H1 (cell line): ENCODE data around the gene HBB. TPM values are rescaled to one million over a fixed set of nuclear protein-coding genes. Genes with fewer than 3 reads are reported as not detected.

Source experiments
- CTCF ChIA-PET: fragments of 300-600 bp; sonication (Branson Sonifier 250); formaldehyde crosslinking; loops from one replicate; lab custom pipeline; 2021; ENCODE audit not compliant: partially characterized antibody; lab: Charles Lee
- POLR2A ChIA-PET: fragments of 300-600 bp; sonication (Branson Sonifier 250); formaldehyde crosslinking; loops from one replicate; lab custom pipeline; 2021; ENCODE audit warnings: inconsistent platforms; ENCODE audit not compliant: partially characterized antibody; lab: Charles Lee
- DNase-seq, 2 experiments: peaks; one replicate each; pipeline versions ENCODE4 v3.0.0 to v3.0.0-alpha.2; 2010 to 2022; ENCODE audit warnings: low spot score in 2 of 2, low read depth in 1 of 2, mixed read lengths in 1 of 2
- FAIRE-seq: peaks from 2 replicates; lab custom pipeline; 2011; peaks lifted over from hg19 to GRCh38; lab: Jason Lieb, UNC
- H2AFZ ChIP-seq: 2 replicates; pipeline ENCODE4 v1.8.1; 2012; ENCODE audit warnings: low read length, inconsistent platforms
- H2AK5ac ChIP-seq: 2 replicates; pipeline ENCODE4 v1.6.1; 2013; ENCODE audit warnings: low read depth, low read length
- H2BK120ac ChIP-seq: replicated peaks from 2 replicates; pipeline ENCODE3; 2013; ENCODE audit warnings: low read depth, low read length, inconsistent platforms
- H2BK12ac ChIP-seq: 2 replicates; pipeline ENCODE4 v1.6.1; 2013; ENCODE audit warnings: low read depth, low read length
- H2BK15ac ChIP-seq: 2 replicates; pipeline ENCODE4 v1.6.1; 2013; ENCODE audit warnings: low read length
- H2BK20ac ChIP-seq: 2 replicates; pipeline ENCODE4 v1.6.1; 2013; ENCODE audit warnings: low read length
- H2BK5ac ChIP-seq: 2 replicates; pipeline ENCODE4 v1.6.1; 2013; ENCODE audit warnings: low read depth, low read length
- H3K14ac ChIP-seq: 2 replicates; pipeline ENCODE4 v1.6.1; 2013; ENCODE audit warnings: inconsistent platforms; ENCODE audit not compliant: insufficient read length
- H3K18ac ChIP-seq: 2 replicates; pipeline ENCODE4 v1.6.1; 2013; ENCODE audit warnings: low read length; ENCODE audit errors: extremely low read depth
- H3K23ac ChIP-seq: 2 replicates; pipeline ENCODE4 v1.6.1; 2013; ENCODE audit warnings: inconsistent platforms; ENCODE audit not compliant: insufficient read length
- H3K23me2 ChIP-seq: 2 replicates; pipeline ENCODE4 v1.6.1; 2013; ENCODE audit warnings: low read depth, low read length
- H3K27ac ChIP-seq: 2 replicates; pipeline ENCODE4 v1.6.1; 2011; ENCODE audit warnings: low read depth, low read length, inconsistent platforms
- H3K27me3 ChIP-seq, 4 experiments: replicated peaks in 1 of 4; 1 replicate in 1 of 4; 2 replicates in 3 of 4; pipeline versions ENCODE4 v1.6.1 to v1.8.1; 2011 to 2013; ENCODE audit warnings: low read length in 3 of 4, mild to moderate bottlenecking in 3 of 4, inconsistent platforms in 2 of 4, mixed read lengths in 2 of 4, moderate library complexity in 1 of 4; ENCODE audit not compliant: control insufficient read depth in 3 of 4, insufficient read depth in 3 of 4; ENCODE audit errors: extremely low read depth in 1 of 4
- H3K36me3 ChIP-seq, 4 experiments: 2 replicates each; pipeline versions ENCODE4 v1.6.1 to v1.8.1; 2011 to 2013; ENCODE audit warnings: mild to moderate bottlenecking in 4 of 4, low read length in 3 of 4, moderate library complexity in 2 of 4, control low read depth in 1 of 4, inconsistent platforms in 1 of 4; ENCODE audit not compliant: insufficient read depth in 4 of 4, control insufficient read depth in 2 of 4
- H3K4ac ChIP-seq: replicated peaks from 2 replicates; pipeline ENCODE3; 2013; ENCODE audit warnings: low read length, low read depth, mixed read lengths, inconsistent platforms; ENCODE audit not compliant: insufficient read length
- H3K4me1 ChIP-seq, 4 experiments: replicated peaks in 1 of 4; 1 replicate in 1 of 4; 2 replicates in 3 of 4; pipeline versions ENCODE4 v1.6.1 to v1.8.1; 2011 to 2013; ENCODE audit warnings: low read length in 3 of 4, inconsistent platforms in 2 of 4, mixed read lengths in 1 of 4; ENCODE audit not compliant: insufficient read depth in 4 of 4, control insufficient read depth in 3 of 4
- H3K4me2 ChIP-seq, 2 experiments: 2 replicates each; pipeline versions ENCODE4 v1.6.1 to v1.8.1; 2011 to 2013; ENCODE audit warnings: low read depth in 2 of 2, low read length in 2 of 2, control low read depth in 1 of 2, inconsistent platforms in 1 of 2, mild to moderate bottlenecking in 1 of 2; ENCODE audit not compliant: insufficient read depth in 1 of 2
- H3K4me3 ChIP-seq, 4 experiments: fragments of 200-600, 300-600 bp in 1 of 4; sonication (generic), shearing (Covaris generic), sonication (Bioruptor Twin) in 1 of 4; 2 replicates each; pipeline versions ENCODE4 v1.5.1 to v1.8.1; 2011 to 2016; ENCODE audit warnings: low read length in 4 of 4, low read depth in 3 of 4, control low read depth in 2 of 4, inconsistent platforms in 2 of 4, mild to moderate bottlenecking in 2 of 4, mixed read lengths in 1 of 4, moderate library complexity in 1 of 4; ENCODE audit not compliant: insufficient read depth in 2 of 4; ENCODE audit errors: extremely low read depth in 1 of 4
- H3K56ac ChIP-seq: replicated peaks from 2 replicates; pipeline ENCODE3; 2013; ENCODE audit warnings: low read depth, mild to moderate bottlenecking, mixed read lengths, low read length, inconsistent platforms; ENCODE audit not compliant: insufficient read length
- H3K79me1 ChIP-seq: 2 replicates; pipeline ENCODE4 v1.6.1; 2013; ENCODE audit warnings: low read depth, low read length, control low read depth
- H3K79me2 ChIP-seq, 2 experiments: 2 replicates each; pipeline versions ENCODE4 v1.6.1 to v1.8.1; 2012 to 2013; ENCODE audit warnings: low read length in 2 of 2, mild to moderate bottlenecking in 2 of 2, inconsistent platforms in 1 of 2; ENCODE audit not compliant: insufficient read depth in 2 of 2, control insufficient read depth in 1 of 2
- H3K9ac ChIP-seq, 4 experiments: replicated peaks in 1 of 4; 1 replicate in 1 of 4; 2 replicates in 3 of 4; pipeline versions ENCODE4 v1.6.1 to v1.8.1; 2011 to 2013; ENCODE audit warnings: low read depth in 3 of 4, low read length in 3 of 4, control low read depth in 2 of 4, mild to moderate bottlenecking in 2 of 4, moderate library complexity in 2 of 4, inconsistent platforms in 1 of 4; ENCODE audit errors: extremely low read depth in 1 of 4
- H3K9me3 ChIP-seq, 2 experiments: 2 replicates each; pipeline versions ENCODE4 v1.6.1 to v1.8.1; 2012 to 2013; ENCODE audit warnings: mild to moderate bottlenecking in 2 of 2, moderate library complexity in 2 of 2, control low read depth in 1 of 2, inconsistent platforms in 1 of 2, low read depth in 1 of 2, low read length in 1 of 2, mixed read lengths in 1 of 2; ENCODE audit not compliant: insufficient read depth in 2 of 2
- H4K20me1 ChIP-seq, 2 experiments: replicated peaks in 1 of 2; 2 replicates each; pipeline versions ENCODE3 to v1.8.1; 2011 to 2013; ENCODE audit warnings: inconsistent platforms in 2 of 2, low read length in 2 of 2, mild to moderate bottlenecking in 1 of 2; ENCODE audit not compliant: insufficient read depth in 2 of 2, control insufficient read depth in 1 of 2
- H4K5ac ChIP-seq: 2 replicates; pipeline ENCODE4 v1.6.1; 2013; ENCODE audit warnings: low read length, low read depth, mixed read lengths, inconsistent platforms; ENCODE audit not compliant: insufficient read length
- H4K8ac ChIP-seq: 2 replicates; pipeline ENCODE4 v1.8.0; 2013; ENCODE audit warnings: mild to moderate bottlenecking, moderate library complexity, low read length, inconsistent platforms; ENCODE audit not compliant: insufficient read depth; ENCODE audit errors: extremely low read depth
- H4K91ac ChIP-seq: replicated peaks from 2 replicates; pipeline ENCODE3; 2013; ENCODE audit warnings: low read length, mixed read lengths, inconsistent platforms; ENCODE audit not compliant: insufficient read length
- BRCA1 ChIP-seq: IDR thresholded peaks from 2 replicates; pipeline ENCODE4 v1.6.1; 2012; ENCODE audit warnings: low read depth, low read length, improper control_type of control experiment
- EGR1 ChIP-seq: IDR thresholded peaks from 2 replicates; pipeline ENCODE4 v1.6.1; 2011; ENCODE audit warnings: low read depth, low read length, borderline replicate concordance
- GTF2F1 ChIP-seq: IDR thresholded peaks from 2 replicates; pipeline ENCODE4 v1.6.1; 2012; ENCODE audit warnings: low read depth, low read length, improper control_type of control experiment, borderline replicate concordance
- HDAC2 ChIP-seq, 2 experiments: fragments of 300-600 bp in 1 of 2; sonication (generic) in 1 of 2; IDR thresholded peaks; 2 replicates each; pipeline ENCODE4 v1.6.1; 2011 to 2012; ENCODE audit warnings: low read depth in 2 of 2, low read length in 2 of 2, mild to moderate bottlenecking in 2 of 2, moderate library complexity in 2 of 2, borderline replicate concordance in 1 of 2, inconsistent platforms in 1 of 2
- KDM5A ChIP-seq: fragments of 200-600 bp; IDR thresholded peaks from 2 replicates; pipeline ENCODE4 v1.7.1; 2012; ENCODE audit warnings: mild to moderate bottlenecking, low read length, inconsistent platforms, mixed read lengths
- NRF1 ChIP-seq: IDR thresholded peaks from 2 replicates; pipeline ENCODE4 v1.6.1; 2011; ENCODE audit warnings: mild to moderate bottlenecking, low read depth, low read length, improper control_type of control experiment
- POLR2AphosphoS5 ChIP-seq: IDR thresholded peaks from 2 replicates; pipeline ENCODE4 v1.6.1; 2011; ENCODE audit warnings: low read depth, low read length
- POU5F1 ChIP-seq: IDR thresholded peaks from 2 replicates; pipeline ENCODE4 v1.6.1; 2011; ENCODE audit warnings: low read depth, mild to moderate bottlenecking, low read length, moderate library complexity
- SIX5 ChIP-seq: IDR thresholded peaks from 2 replicates; pipeline ENCODE4 v1.6.1; 2011; ENCODE audit warnings: mild to moderate bottlenecking, low read depth, low read length
- SP4 ChIP-seq: IDR thresholded peaks from 2 replicates; pipeline ENCODE4 v1.6.1; 2012; ENCODE audit warnings: low read length, inconsistent platforms
- USF2 ChIP-seq: IDR thresholded peaks from 2 replicates; pipeline ENCODE4 v1.6.1; 2011; ENCODE audit warnings: low read length, improper control_type of control experiment
- WGBS, 2 experiments: shearing (Covaris generic) in 1 of 2; methylation state at CpG; one replicate each; pipeline versions ENCODE4 v1.1.6 to v1.1.7; 2013 to 2015; ENCODE audit warnings: low lambda C conversion rate in 2 of 2, mixed read lengths in 2 of 2, inconsistent platforms in 1 of 2, low coverage in 1 of 2, missing lambda C conversion rate in 1 of 2; ENCODE audit not compliant: insufficient replicate concordance in 2 of 2, insufficient coverage in 1 of 2, insufficient read length in 1 of 2; ENCODE audit errors: extremely low coverage in 1 of 2, missing lambda C conversion rate in 1 of 2; 5-methylcytosine and 5-hydroxymethylcytosine counted together
- polyA plus RNA-seq, 7 experiments: library from polyadenylated mRNA; depleted of rRNA in 3 of 7; stranded (reverse) in 5 of 7; unstranded in 2 of 7; fragments of >200 nt in 5 of 7; fragments of 200-250 nt in 2 of 7; gene quantifications; 1 replicate in 5 of 7; 2 replicates in 1 of 7; 4 replicates in 1 of 7; pipeline versions ENCODE4 v1.2.1 to v1.2.3, GENCODE V29; 2011 to 2013; ENCODE audit warnings: missing spikeins in 2 of 7, mixed read lengths in 2 of 7
- total RNA-seq: library from RNA; stranded (reverse); fragmentation: NEBNext Ultra II Directional; extraction: Animal tissue kit (Norgen Biotek cat#: 25700); gene quantifications from 2 replicates; pipeline ENCODE4 v1.2.1, GENCODE V29; 2021
- TF ChIP-seq, protein P1 (sequence below): IDR thresholded peaks from 2 replicates; pipeline ENCODE4 v1.6.1; 2012; ENCODE audit warnings: low read length, inconsistent platforms

HBB gene
- total and polyA plus RNA-seq, 2 of the 8 experiments (the other 6 are each of a cell fraction or from before 2014, with no cell fraction given): not detected

DNA sequence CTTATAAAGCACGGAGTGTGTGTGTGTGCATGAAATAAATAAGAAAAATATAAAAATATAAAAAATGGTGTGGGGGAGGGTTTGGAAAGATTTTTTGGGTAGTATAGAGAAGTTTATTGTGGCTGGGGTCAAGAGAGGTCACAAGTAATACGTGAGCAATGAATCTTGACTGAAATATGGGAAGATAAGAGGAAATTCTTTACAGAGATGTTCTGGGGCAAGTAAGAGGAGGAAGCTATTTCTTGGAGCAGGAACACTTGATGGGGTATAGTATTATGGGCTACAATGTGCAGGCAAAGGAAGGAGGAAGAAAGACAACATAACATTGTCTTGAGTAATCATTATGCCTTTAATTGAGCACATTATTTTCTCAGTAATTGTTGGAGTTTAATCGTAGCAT lies 5.3 kb upstream of the HBB start:
- Histone ChIP-seq H3K56ac (no peak overlapping the region), H3K79me1 (no peaks in the 10 kb centered on the region), H4K91ac (no peak overlapping the region), H3K27ac (no peak overlapping the region), H3K9me3 (no peaks in the 10 kb centered on the region), H2AK5ac (no peak overlapping the region), H2BK5ac (no peak overlapping the region), H4K20me1 (no peaks in the 10 kb centered on the region), H3K9ac (no peak overlapping the region), H4K8ac (no peak overlapping the region), H4K5ac (no peak overlapping the region)
- no peak for FAIRE-seq
- CTCF ChIA-PET: no interaction called here
- no peak for TF ChIP-seq BRCA1
- TF ChIP-seq POLR2AphosphoS5: no peak
- TF ChIP-seq POU5F1: no peak
- no peak for TF ChIP-seq GTF2F1
- no peak for TF ChIP-seq HDAC2 (IDR thresholded peaks at IDR 0.05; ENCODE audit: borderline replicate concordance in 1 of 2, low read depth in 2 of 2, low read length in 2 of 2)
- TF ChIP-seq KDM5A: no peak
- TF ChIP-seq, protein P1, sequence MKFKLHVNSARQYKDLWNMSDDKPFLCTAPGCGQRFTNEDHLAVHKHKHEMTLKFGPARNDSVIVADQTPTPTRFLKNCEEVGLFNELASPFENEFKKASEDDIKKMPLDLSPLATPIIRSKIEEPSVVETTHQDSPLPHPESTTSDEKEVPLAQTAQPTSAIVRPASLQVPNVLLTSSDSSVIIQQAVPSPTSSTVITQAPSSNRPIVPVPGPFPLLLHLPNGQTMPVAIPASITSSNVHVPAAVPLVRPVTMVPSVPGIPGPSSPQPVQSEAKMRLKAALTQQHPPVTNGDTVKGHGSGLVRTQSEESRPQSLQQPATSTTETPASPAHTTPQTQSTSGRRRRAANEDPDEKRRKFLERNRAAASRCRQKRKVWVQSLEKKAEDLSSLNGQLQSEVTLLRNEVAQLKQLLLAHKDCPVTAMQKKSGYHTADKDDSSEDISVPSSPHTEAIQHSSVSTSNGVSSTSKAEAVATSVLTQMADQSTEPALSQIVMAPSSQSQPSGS: no peak
- TF ChIP-seq SP4: no peak
- no peak for TF ChIP-seq EGR1
- TF ChIP-seq SIX5: no peak
- no peak for TF ChIP-seq USF2
- no peak for TF ChIP-seq NRF1
- TF ChIP-seq, all 59 proteins: peak for 0
- no peak overlapping the region for H2BK20ac ChIP-seq
- no peak overlapping the region for H2BK120ac ChIP-seq
- H3K23me2 ChIP-seq: no peaks in the 10 kb centered on the region; the same call in 1 of the 2 replicates
- no peak for DNase-seq
- WGBS, 2 experiments: 83 to 100% methylated on average over 1 to 3 of the region's 3 CpGs
- H3K4me1 ChIP-seq: no peaks in the 10 kb centered on the region
- H3K23ac ChIP-seq: no peak overlapping the region
- H3K14ac ChIP-seq: no peak overlapping the region
- no peaks in the 10 kb centered on the region for H3K27me3 ChIP-seq
- no peak overlapping the region for H3K4me3 ChIP-seq
- no peak overlapping the region for H2AFZ ChIP-seq
- POLR2A ChIA-PET: no interaction called here
- H3K4me2 ChIP-seq: no peak overlapping the region
- no peaks in the 10 kb centered on the region for H3K36me3 ChIP-seq
- no peak overlapping the region for H3K4ac ChIP-seq
- no peak overlapping the region for H2BK15ac ChIP-seq
- H3K79me2 ChIP-seq: no peaks in the 10 kb centered on the region
- H3K18ac ChIP-seq: no peak overlapping the region
- no peak overlapping the region for H2BK12ac ChIP-seq
